CD14-positive monocyte (primary cell): ENCODE data around the gene MAP2K7. TPM values are rescaled to one million over a fixed set of nuclear protein-coding genes. Genes with fewer than 3 reads are reported as not detected.
"Not testable (repeated sequence)": the region's sequence is repeated elsewhere in the genome, so short reads cannot be mapped to it uniquely, and the experiment has no call there.

Experiments
- DNase-seq, 3 donors: peaks; one replicate each; pipeline ENCODE4 v3.0.0-alpha.2; 2011 to 2022
- H2AFZ ChIP-seq: 2 replicates; pipeline ENCODE4 v1.6.0; 2012; ENCODE audit warnings: mild to moderate bottlenecking, low read depth, low read length, inconsistent platforms; ENCODE audit not compliant: insufficient read depth, poor library complexity, severe bottlenecking
- H3K27ac ChIP-seq, 2 donors: 1 replicate in 1 of 2; 2 replicates in 1 of 2; pipeline ENCODE4 v1.5.1; 2012 to 2013; ENCODE audit warnings: low read length in 2 of 2, control low read depth in 1 of 2, inconsistent platforms in 1 of 2, low read depth in 1 of 2, mild to moderate bottlenecking in 1 of 2
- H3K27me3 ChIP-seq, 2 donors: one replicate each; pipeline versions ENCODE4 v1.6.0 to v1.6.1; 2011 to 2013; ENCODE audit warnings: low read length in 2 of 2; ENCODE audit not compliant: control insufficient read depth in 2 of 2, insufficient read depth in 2 of 2
- H3K36me3 ChIP-seq, 2 donors: replicated peaks in 1 of 2; 1 replicate in 1 of 2; 2 replicates in 1 of 2; pipeline versions ENCODE4 v1.5.1 to v1.6.1; 2012 to 2013; ENCODE audit warnings: low read length in 2 of 2, control low read depth in 1 of 2, inconsistent platforms in 1 of 2, mild to moderate bottlenecking in 1 of 2; ENCODE audit not compliant: insufficient read depth in 2 of 2, control insufficient read depth in 1 of 2
- H3K4me1 ChIP-seq, 2 donors: 1 replicate in 1 of 2; 2 replicates in 1 of 2; pipeline versions ENCODE4 v1.5.1 to v1.6.1; 2012 to 2013; ENCODE audit warnings: low read length in 2 of 2, control low read depth in 1 of 2, inconsistent platforms in 1 of 2, mild to moderate bottlenecking in 1 of 2, moderate library complexity in 1 of 2; ENCODE audit not compliant: insufficient read depth in 2 of 2, control insufficient read depth in 1 of 2
- H3K4me2 ChIP-seq: replicated peaks from 2 replicates; pipeline ENCODE3; 2012; ENCODE audit warnings: low read length, moderate library complexity, mild to moderate bottlenecking; ENCODE audit not compliant: poor library complexity, severe bottlenecking; ENCODE audit errors: extremely low read depth
- H3K4me3 ChIP-seq, 3 experiments: fragments of 200-600 bp in 1 of 3; sonication (generic) in 1 of 3; replicated peaks in 1 of 3; 1 replicate in 2 of 3; 2 replicates in 1 of 3; pipeline ENCODE4 v1.5.1; 2011 to 2013; ENCODE audit warnings: low read length in 3 of 3, mild to moderate bottlenecking in 3 of 3, control low read depth in 2 of 3, low read depth in 2 of 3, inconsistent platforms in 1 of 3, moderate library complexity in 1 of 3
- H3K79me2 ChIP-seq: 2 replicates; pipeline ENCODE4 v1.6.0; 2012; ENCODE audit warnings: mild to moderate bottlenecking, control low read depth, inconsistent platforms, low read length, moderate library complexity; ENCODE audit not compliant: insufficient read depth
- H3K9ac ChIP-seq: 2 replicates; pipeline ENCODE4 v1.6.0; 2017; ENCODE audit warnings: low read length, mild to moderate bottlenecking; ENCODE audit not compliant: insufficient read depth, poor library complexity, severe bottlenecking
- H3K9me3 ChIP-seq, 2 donors: replicated peaks in 1 of 2; 1 replicate in 1 of 2; 2 replicates in 1 of 2; pipeline versions ENCODE4 v1.5.1 to v1.6.1; 2012 to 2013; ENCODE audit warnings: low read length in 2 of 2, control low read depth in 1 of 2; ENCODE audit not compliant: control insufficient read depth in 1 of 2, insufficient read depth in 1 of 2
- H4K20me1 ChIP-seq: 2 replicates; pipeline ENCODE4 v1.6.0; 2012; ENCODE audit warnings: mild to moderate bottlenecking, low read length, control low read depth, moderate library complexity; ENCODE audit not compliant: insufficient read depth
- H3K27ac Mint-ChIP-seq, 7 donors: one replicate each; pipeline ENCODE4 v1.8.0; 2020; ENCODE audit warnings: mild to moderate bottlenecking in 7 of 7, mixed read lengths in 7 of 7, moderate library complexity in 6 of 7, inconsistent platforms in 2 of 7
- H3K27me3 Mint-ChIP-seq, 3 donors: one replicate each; pipeline ENCODE4 v1.8.0; 2021 to 2022; ENCODE audit warnings: low read depth in 3 of 3, mild to moderate bottlenecking in 3 of 3, mixed read lengths in 3 of 3, moderate library complexity in 3 of 3, inconsistent platforms in 1 of 3
- H3K36me3 Mint-ChIP-seq, 2 donors: one replicate each; pipeline ENCODE4 v1.8.0; 2020; ENCODE audit warnings: mixed read lengths in 2 of 2, inconsistent platforms in 1 of 2, mild to moderate bottlenecking in 1 of 2
- H3K4me1 Mint-ChIP-seq: one replicate; pipeline ENCODE4 v1.8.0; 2020; ENCODE audit warnings: mild to moderate bottlenecking, mixed read lengths
- H3K4me3 Mint-ChIP-seq, 2 donors: one replicate each; pipeline ENCODE4 v1.8.0; 2020; ENCODE audit warnings: mild to moderate bottlenecking in 2 of 2, mixed read lengths in 2 of 2, moderate library complexity in 1 of 2
- H3K9me3 Mint-ChIP-seq, 7 donors: one replicate each; pipeline ENCODE4 v1.8.0; 2020 to 2022; ENCODE audit warnings: mixed read lengths in 7 of 7, mild to moderate bottlenecking in 6 of 7, moderate library complexity in 6 of 7, inconsistent platforms in 2 of 7
- WGBS: methylation state at CpG from one replicate; pipeline ENCODE4 v1.1.5; 2013; ENCODE audit warnings: missing lambda C conversion rate; ENCODE audit not compliant: insufficient coverage; 5-methylcytosine and 5-hydroxymethylcytosine counted together
- intact Hi-C, 2 donors: fragments of 100-400 bp; cut with micrococcal nuclease; formaldehyde crosslinking; loops; one replicate each; pipeline versions ENCODE4 v1.15.0 to v1.15.1; 2023
- polyA plus RNA-seq, 3 donors: library from polyadenylated mRNA; depleted of rRNA in 1 of 3; unstranded in 2 of 3; stranded (reverse) in 1 of 3; fragments of 300-500 nt in 2 of 3; fragments of >200 nt in 1 of 3; fragmentation: Illumina TruSeq in 2 of 3; gene quantifications; 1 replicate in 2 of 3; 2 replicates in 1 of 3; pipeline ENCODE4 v1.2.3, GENCODE V29; 2012 to 2021
- TF ChIP-seq, protein P1 (sequence below): fragments of 200-600 bp; IDR thresholded peaks from one replicate; pipeline ENCODE4 v1.8.0; 2022; ENCODE audit warnings: antibody characterized with exemption, mild to moderate bottlenecking

The MAP2K7 gene
- polyA plus RNA-seq, 3 donors: 0.92 to 39.5 (median 1.5) TPM

DNA sequence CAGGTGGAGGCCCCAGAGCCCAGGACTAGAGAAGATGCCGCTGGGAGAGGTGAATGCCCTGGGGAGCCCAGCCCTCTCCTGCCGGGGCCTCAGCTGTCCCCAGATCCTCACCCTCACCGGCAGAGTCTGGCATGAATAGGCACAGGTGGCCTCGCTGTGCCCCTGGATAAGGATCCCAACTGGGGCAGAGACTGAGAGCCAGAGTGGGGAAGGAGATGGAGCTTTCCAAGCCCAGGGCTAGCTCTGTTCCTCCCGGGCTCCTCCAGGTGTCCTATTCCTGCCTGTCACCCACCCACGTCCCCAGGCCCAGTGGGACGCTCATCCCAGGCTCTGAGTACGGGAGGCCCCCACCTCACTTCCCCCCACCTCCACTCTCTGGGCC, 46.0 kb upstream of the MAP2K7 start:
- H3K9me3 ChIP-seq: no peaks in the 10 kb centered on the region
- Mint-ChIP-seq H3K4me3 (no peak overlapping the region), H3K4me1 (peaks cover 11% of the 10 kb centered on the region), H3K36me3 (peaks cover 7 to 15% of the 10 kb centered on the region in 2 donors), H3K9me3 (peaks cover 0 to 16% (median 0%) of the 10 kb centered on the region in 7 donors), H3K27me3 (peaks cover 22 to 29% (median 26%) of the 10 kb centered on the region in 3 donors), H3K27ac (no peak overlapping the region)
- H4K20me1 ChIP-seq: no peaks in the 10 kb centered on the region
- no peaks in the 10 kb centered on the region for H3K79me2 ChIP-seq
- no peak overlapping the region for H3K27ac ChIP-seq
- no peak overlapping the region for H3K9ac ChIP-seq
- no peaks in the 10 kb centered on the region for H3K36me3 ChIP-seq
- DNase-seq: no peak
- TF ChIP-seq, protein P1, sequence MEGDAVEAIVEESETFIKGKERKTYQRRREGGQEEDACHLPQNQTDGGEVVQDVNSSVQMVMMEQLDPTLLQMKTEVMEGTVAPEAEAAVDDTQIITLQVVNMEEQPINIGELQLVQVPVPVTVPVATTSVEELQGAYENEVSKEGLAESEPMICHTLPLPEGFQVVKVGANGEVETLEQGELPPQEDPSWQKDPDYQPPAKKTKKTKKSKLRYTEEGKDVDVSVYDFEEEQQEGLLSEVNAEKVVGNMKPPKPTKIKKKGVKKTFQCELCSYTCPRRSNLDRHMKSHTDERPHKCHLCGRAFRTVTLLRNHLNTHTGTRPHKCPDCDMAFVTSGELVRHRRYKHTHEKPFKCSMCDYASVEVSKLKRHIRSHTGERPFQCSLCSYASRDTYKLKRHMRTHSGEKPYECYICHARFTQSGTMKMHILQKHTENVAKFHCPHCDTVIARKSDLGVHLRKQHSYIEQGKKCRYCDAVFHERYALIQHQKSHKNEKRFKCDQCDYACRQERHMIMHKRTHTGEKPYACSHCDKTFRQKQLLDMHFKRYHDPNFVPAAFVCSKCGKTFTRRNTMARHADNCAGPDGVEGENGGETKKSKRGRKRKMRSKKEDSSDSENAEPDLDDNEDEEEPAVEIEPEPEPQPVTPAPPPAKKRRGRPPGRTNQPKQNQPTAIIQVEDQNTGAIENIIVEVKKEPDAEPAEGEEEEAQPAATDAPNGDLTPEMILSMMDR: no peak
- no peak overlapping the region for H3K4me2 ChIP-seq
- peaks cover 16 to 22% of the 10 kb centered on the region in 2 donors for H3K4me1 ChIP-seq
- H3K27me3 ChIP-seq: peaks cover 11 to 22% of the 10 kb centered on the region in 2 donors
- intact Hi-C loops: no loop called here
- H3K4me3 ChIP-seq: no peak overlapping the region
- H2AFZ ChIP-seq: no peak overlapping the region
- WGBS: 89% methylated on average over 5 of the region's 8 CpGs

DNA sequence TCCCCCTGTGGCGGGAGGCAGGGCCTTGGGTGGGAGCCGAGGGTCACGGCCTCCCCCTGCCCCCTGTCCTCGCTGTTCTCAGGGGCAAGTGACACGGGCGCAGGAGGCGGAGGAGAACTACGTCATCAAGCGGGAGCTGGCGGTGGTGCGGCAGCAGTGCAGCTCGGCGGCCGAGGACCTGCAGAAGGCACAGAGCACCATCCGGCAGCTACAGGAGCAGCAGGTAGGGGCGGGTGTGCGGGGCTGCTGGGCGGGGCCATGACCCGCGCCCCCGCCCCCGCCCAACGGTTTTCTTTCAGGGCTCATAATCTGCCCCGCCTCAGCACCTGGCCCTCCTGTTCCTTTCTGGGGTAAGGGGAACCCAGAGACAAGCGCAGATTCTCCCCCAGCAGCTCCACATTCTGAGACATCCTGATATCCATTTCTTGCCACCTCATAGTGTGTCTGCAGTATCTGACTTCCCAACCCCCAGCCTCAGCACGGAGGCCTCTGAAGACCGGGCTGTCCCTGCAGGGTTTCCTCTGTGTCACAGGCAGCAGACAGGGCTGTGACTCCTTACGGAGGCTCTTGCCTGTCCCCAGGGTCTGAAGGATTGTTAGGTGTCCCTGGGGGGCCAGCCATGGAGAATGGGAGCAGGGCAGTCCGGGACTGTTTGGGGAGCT, 45.4 kb upstream of the MAP2K7 start:
- no peaks in the 10 kb centered on the region for H3K9me3 ChIP-seq
- no peaks in the 10 kb centered on the region for H3K79me2 ChIP-seq
- TF ChIP-seq, protein P1: no peak
- DNase-seq: no peak
- H4K20me1 ChIP-seq: no peaks in the 10 kb centered on the region
- H3K27ac ChIP-seq: no peak overlapping the region
- no peak overlapping the region for H2AFZ ChIP-seq
- no peaks in the 10 kb centered on the region for H3K36me3 ChIP-seq
- H3K9ac ChIP-seq: no peak overlapping the region
- H3K27me3 ChIP-seq: peaks cover 11 to 24% of the 10 kb centered on the region in 2 donors
- no peak overlapping the region for H3K4me3 ChIP-seq
- Mint-ChIP-seq H3K9me3 (peaks cover 0 to 16% (median 0%) of the 10 kb centered on the region in 7 donors), H3K27me3 (peaks cover 24 to 35% (median 26%) of the 10 kb centered on the region in 3 donors), H3K4me3 (no peak overlapping the region), H3K27ac (no peak overlapping the region), H3K36me3 (peaks cover 7 to 15% of the 10 kb centered on the region in 2 donors), H3K4me1 (peaks cover 7% of the 10 kb centered on the region)
- 92% methylated on average over 21 of the region's 29 CpGs for WGBS
- H3K4me1 ChIP-seq: peaks cover 13 to 18% of the 10 kb centered on the region in 2 donors
- H3K4me2 ChIP-seq: no peak overlapping the region
- intact Hi-C loops: no loop called here

DNA sequence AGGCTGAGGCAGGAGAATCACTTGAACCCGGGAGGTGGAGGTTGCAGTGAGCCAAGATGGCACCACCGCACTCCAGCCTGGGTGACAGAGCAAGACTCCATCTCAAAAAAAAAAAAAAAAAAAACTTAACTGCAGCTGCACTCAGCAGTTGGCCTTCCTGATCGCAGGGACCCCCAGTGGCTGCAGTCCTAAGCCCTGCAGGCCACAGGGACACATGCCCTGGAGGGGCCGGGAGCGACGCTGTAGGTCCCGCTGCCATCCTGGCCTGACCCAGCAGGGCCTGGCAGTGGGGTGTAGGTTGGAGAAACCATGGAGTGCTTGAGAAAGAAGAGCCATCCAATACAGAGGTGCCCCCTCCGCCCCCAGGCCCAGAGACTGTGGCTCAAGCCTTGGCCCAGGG, 44.6 kb upstream of the MAP2K7 start:
- H3K36me3 ChIP-seq, H3K4me3 ChIP-seq, H3K27ac Mint-ChIP-seq, H3K4me3 Mint-ChIP-seq, intact Hi-C loops, H3K4me2 ChIP-seq, H4K20me1 ChIP-seq, H3K79me2 ChIP-seq, H3K4me1 Mint-ChIP-seq, DNase-seq, H3K27ac ChIP-seq, H3K9me3 ChIP-seq, H2AFZ ChIP-seq, H3K9ac ChIP-seq: not testable (repeated sequence)
- Mint-ChIP-seq H3K36me3 (peaks cover 7 to 15% of the 10 kb centered on the region in 2 donors), H3K9me3 (peaks cover 0 to 19% (median 3%) of the 10 kb centered on the region in 7 donors), H3K27me3 (peaks cover 28 to 43% (median 34%) of the 10 kb centered on the region in 3 donors)
- 98% methylated on average over 6 of the region's 8 CpGs for WGBS
- Histone ChIP-seq H3K4me1 (peaks cover 12 to 15% of the 10 kb centered on the region in 2 donors), H3K27me3 (peaks cover 12 to 32% of the 10 kb centered on the region in 2 donors)
